HepG2 (cell line): Measurements from ENCODE around the gene PMEL. TPM values are rescaled to one million over a fixed set of nuclear protein-coding genes. Genes with fewer than 3 reads are reported as not detected.

ENCODE experiments used
- BHLHE40 ChIP-seq: IDR thresholded peaks from 2 replicates; pipeline ENCODE4 v1.6.1; 2011; ENCODE audit warnings: low read length, improper control_type of control experiment
- KLF6 ChIP-seq: IDR thresholded peaks from 2 replicates; pipeline ENCODE4 v1.8.0; 2016; ENCODE audit warnings: missing biosample characterization, missing genetic modification reagents
- MAFK ChIP-seq, 2 experiments: IDR thresholded peaks in 1 of 2; conservative IDR thresholded peaks in 1 of 2; 2 replicates each; pipeline ENCODE4 v1.6.1; 2011; ENCODE audit warnings: improper control_type of control experiment in 2 of 2, low read length in 2 of 2
- MNT ChIP-seq: fragments of 450-650 bp; IDR thresholded peaks from 2 replicates; pipeline ENCODE4 v1.6.1; 2016
- NAIF1 ChIP-seq: sonication (generic); formaldehyde crosslinking; IDR thresholded peaks from 2 replicates; pipeline ENCODE4 v1.5.0; 2020; ENCODE audit warnings: mild to moderate bottlenecking, missing genetic modification reagents, borderline replicate concordance
- NFKBIZ ChIP-seq: IDR thresholded peaks from 2 replicates; pipeline ENCODE4 v1.6.1; 2018; ENCODE audit warnings: missing genetic modification reagents, missing compliant biosample characterization
- NR0B2 ChIP-seq: sonication (generic); formaldehyde crosslinking; IDR thresholded peaks from 2 replicates; pipeline ENCODE4 v1.4.0; 2020; ENCODE audit warnings: mild to moderate bottlenecking, missing genetic modification reagents
- NR3C1 ChIP-seq: sonication (generic); formaldehyde crosslinking; IDR thresholded peaks from 2 replicates; pipeline ENCODE4 v1.4.0; 2020; ENCODE audit warnings: missing genetic modification reagents
- PHF5A ChIP-seq: IDR thresholded peaks from one replicate; pipeline ENCODE4 v1.6.1; 2018; ENCODE audit warnings: low read depth, missing genetic modification reagents; ENCODE audit not compliant: unreplicated experiment
- REST ChIP-seq, 2 experiments: IDR thresholded peaks; 2 replicates each; pipeline ENCODE4 v1.6.1; 2011 to 2012; ENCODE audit warnings: low read length in 2 of 2, borderline replicate concordance in 1 of 2, low read depth in 1 of 2, mild to moderate bottlenecking in 1 of 2, moderate library complexity in 1 of 2
- SRY ChIP-seq: sonication (generic); formaldehyde crosslinking; IDR thresholded peaks from 2 replicates; pipeline ENCODE4 v1.8.0; 2022; ENCODE audit warnings: mild to moderate bottlenecking, missing genetic modification reagents
- TSC22D2 ChIP-seq: sonication (generic); formaldehyde crosslinking; IDR thresholded peaks from 2 replicates; pipeline ENCODE4 v1.5.1; 2020; ENCODE audit warnings: missing genetic modification reagents, mild to moderate bottlenecking, borderline replicate concordance
- ZFP36L1 ChIP-seq: sonication (generic); formaldehyde crosslinking; IDR thresholded peaks from 2 replicates; pipeline ENCODE4 v1.8.0; 2022; ENCODE audit warnings: mild to moderate bottlenecking, missing genetic modification reagents, moderate library complexity
- ZNF512B ChIP-seq: sonication (generic); formaldehyde crosslinking; IDR thresholded peaks from 2 replicates; pipeline ENCODE4 v1.5.1; 2020; ENCODE audit warnings: missing genetic modification reagents, mild to moderate bottlenecking, borderline replicate concordance
- ZNF564 ChIP-seq: sonication (generic); formaldehyde crosslinking; IDR thresholded peaks from 2 replicates; pipeline ENCODE4 v1.8.1; 2023; ENCODE audit warnings: mild to moderate bottlenecking, missing genetic modification reagents
- ZNF770 ChIP-seq: sonication (generic); formaldehyde crosslinking; IDR thresholded peaks from 2 replicates; pipeline ENCODE4 v1.5.0; 2020; ENCODE audit warnings: mild to moderate bottlenecking, missing genetic modification reagents
- ZSCAN25 ChIP-seq: sonication (generic); formaldehyde crosslinking; IDR thresholded peaks from 2 replicates; pipeline ENCODE4 v1.8.0; 2022; ENCODE audit warnings: mild to moderate bottlenecking, missing genetic modification reagents
- polyA plus RNA-seq, 8 experiments: library from polyadenylated mRNA; depleted of rRNA in 3 of 8; stranded (reverse) in 7 of 8; unstranded in 1 of 8; fragments of >200 nt; fragmentation: Illumina TruSeq in 4 of 8; extraction: Trizol in 4 of 8; gene quantifications; 2 replicates each; pipeline versions ENCODE4 v1.2.1 to v1.2.3, GENCODE V29; 2011 to 2016; ENCODE audit warnings: low read depth in 4 of 8, missing spikeins in 1 of 8, mixed read lengths in 1 of 8; ENCODE audit not compliant: insufficient read depth in 1 of 8
- total RNA-seq, 5 experiments: library from RNA; depleted of rRNA; stranded (reverse); fragments of >200 nt; fragmentation: Illumina TruSeq; extraction: Trizol; gene quantifications; 2 replicates each; pipeline ENCODE4 v1.2.3, GENCODE V29; 2016; ENCODE audit warnings: low read depth in 1 of 5

PMEL gene
- total and polyA plus RNA-seq, 2 of the 13 experiments (the other 11 are each of a cell fraction or from before 2014, with no cell fraction given): 0.49 to 3.3 TPM

- TF ChIP-seq ZNF770 (CRISPR knock-in tag): no peak; the same call in none of the 2 replicates
- no peak for TF ChIP-seq NFKBIZ (CRISPR knock-in tag)
- peak; percentile 61; the same call in 1 of the 2 replicates for TF ChIP-seq SRY
- TF ChIP-seq NAIF1: peak; percentile 63; the same call in 1 of the 2 replicates
- no peak for TF ChIP-seq REST (IDR thresholded peaks at IDR 0.05; ENCODE audit: borderline replicate concordance in 1 of 2, low read depth in 1 of 2, low read length in 2 of 2)
- TF ChIP-seq ZNF564: no peak
- TF ChIP-seq NR0B2 (CRISPR knock-in tag): no peak
- no peak for TF ChIP-seq MAFK (conservative IDR thresholded peaks at IDR 0.05 in 1 of 2, IDR thresholded peaks at IDR 0.05 in 1 of 2; ENCODE audit: low read length in 2 of 2)
- TF ChIP-seq MNT: no peak
- no peak for TF ChIP-seq BHLHE40
- 0 out of 2 replicates have a peak, but pooled peaks have one; percentile 39 for TF ChIP-seq ZSCAN25 (CRISPR knock-in tag)
- TF ChIP-seq TSC22D2 (CRISPR knock-in tag): no peak
- peak; percentile 46 for TF ChIP-seq PHF5A (CRISPR knock-in tag)
- no peak for TF ChIP-seq KLF6 (CRISPR knock-in tag)
- TF ChIP-seq NR3C1: no peak
- TF ChIP-seq ZFP36L1: 0 out of 2 replicates have a peak, but pooled peaks have one; percentile 32
- TF ChIP-seq ZNF512B (CRISPR knock-in tag): no peak
Observed at GRCh38 chr12:55927588-55928502, 38.0 kb downstream of the PMEL start, which contains the start of gene PYM1 (continued).
